Measurements from ENCODE around the gene ZDHHC1.

Gene ZDHHC1

GRCh38 chr16:67415872-67416793 is at the start of gene ZDHHC1:
TSS of gene ZDHHC1 (minus strand) at chr16:67416477. CDS start at chr16:67407775, 8,702 bp downstream.
- no peaks in the 10 kb centered on the region; the same call in 1 of the 2 replicates for H3K27me3 ChIP-seq (replicated peaks; ENCODE audit: control insufficient read depth, insufficient read depth, low read length)
- peak; percentile 73 for DNase-seq (ENCODE audit: extremely low read depth, insufficient read length)
- H3K4me3 ChIP-seq (replicated peaks; ENCODE audit: low read depth, low read length), result peak within 1 kb of the TSS; percentile 70
- H3K36me3 ChIP-seq (ENCODE audit: control insufficient read depth, insufficient read depth, low read length), result no peaks in the 10 kb centered on the region
- TF ChIP-seq, protein P1, sequence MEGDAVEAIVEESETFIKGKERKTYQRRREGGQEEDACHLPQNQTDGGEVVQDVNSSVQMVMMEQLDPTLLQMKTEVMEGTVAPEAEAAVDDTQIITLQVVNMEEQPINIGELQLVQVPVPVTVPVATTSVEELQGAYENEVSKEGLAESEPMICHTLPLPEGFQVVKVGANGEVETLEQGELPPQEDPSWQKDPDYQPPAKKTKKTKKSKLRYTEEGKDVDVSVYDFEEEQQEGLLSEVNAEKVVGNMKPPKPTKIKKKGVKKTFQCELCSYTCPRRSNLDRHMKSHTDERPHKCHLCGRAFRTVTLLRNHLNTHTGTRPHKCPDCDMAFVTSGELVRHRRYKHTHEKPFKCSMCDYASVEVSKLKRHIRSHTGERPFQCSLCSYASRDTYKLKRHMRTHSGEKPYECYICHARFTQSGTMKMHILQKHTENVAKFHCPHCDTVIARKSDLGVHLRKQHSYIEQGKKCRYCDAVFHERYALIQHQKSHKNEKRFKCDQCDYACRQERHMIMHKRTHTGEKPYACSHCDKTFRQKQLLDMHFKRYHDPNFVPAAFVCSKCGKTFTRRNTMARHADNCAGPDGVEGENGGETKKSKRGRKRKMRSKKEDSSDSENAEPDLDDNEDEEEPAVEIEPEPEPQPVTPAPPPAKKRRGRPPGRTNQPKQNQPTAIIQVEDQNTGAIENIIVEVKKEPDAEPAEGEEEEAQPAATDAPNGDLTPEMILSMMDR (IDR thresholded peaks at IDR 0.05; ENCODE audit: insufficient read depth, low read length, poor library complexity, severe bottlenecking), result peak; percentile 46

DNA sequence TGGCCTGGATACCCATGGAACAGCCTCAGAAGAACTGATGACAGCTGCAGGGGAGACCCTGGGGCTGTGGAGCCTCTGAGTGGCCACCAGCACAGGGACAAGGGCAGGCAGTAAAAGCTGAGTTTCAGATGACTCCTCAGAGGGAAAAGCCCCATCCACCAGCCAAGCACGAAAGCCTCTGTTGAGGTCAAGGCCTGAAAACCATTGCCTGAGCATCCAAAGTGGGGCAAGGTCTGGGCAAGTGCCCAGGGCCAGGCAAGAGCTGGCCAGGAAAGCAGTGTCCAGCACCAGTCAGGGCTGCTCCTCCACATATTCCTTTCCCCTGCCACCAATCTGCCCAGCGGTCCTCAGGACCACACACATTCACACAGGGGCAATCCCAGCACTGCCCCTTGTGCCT is 48.3 kb upstream of the ZDHHC1 start:
- Histone ChIP-seq H3K36me3 (ENCODE audit: control insufficient read depth, insufficient read depth, low read length) (peaks cover 4% of the 10 kb centered on the region), H3K4me3 (replicated peaks; ENCODE audit: low read depth, low read length) (no peak overlapping the region), H3K27me3 (replicated peaks; ENCODE audit: control insufficient read depth, insufficient read depth, low read length) (no peaks in the 10 kb centered on the region)
- no peak for DNase-seq (ENCODE audit: extremely low read depth, insufficient read length)
- TF ChIP-seq, protein P1 (IDR thresholded peaks at IDR 0.05; ENCODE audit: insufficient read depth, low read length, poor library complexity, severe bottlenecking), result no peak

DNA sequence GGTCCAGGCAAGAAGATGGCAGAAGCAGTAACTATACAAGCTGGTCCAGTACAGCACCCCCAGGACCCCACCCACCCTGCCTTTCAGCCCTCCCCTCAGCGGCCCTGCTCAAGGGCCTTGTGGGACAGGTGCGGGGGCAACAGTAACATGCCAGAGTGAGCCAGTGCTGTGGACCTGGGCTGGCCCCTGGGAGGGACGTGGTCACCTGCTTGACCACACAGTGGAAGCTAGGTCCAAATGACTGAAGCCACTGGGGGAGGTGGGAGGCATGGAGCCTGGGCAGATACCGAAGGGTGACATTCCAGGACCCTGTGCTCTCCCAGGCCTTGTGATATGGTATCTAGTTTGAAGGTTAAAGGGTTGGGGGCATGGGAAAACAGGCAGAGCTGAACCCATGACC is 47.4 kb upstream of the ZDHHC1 start:
- Histone ChIP-seq H3K4me3 (replicated peaks; ENCODE audit: low read depth, low read length) (no peak overlapping the region), H3K36me3 (ENCODE audit: control insufficient read depth, insufficient read depth, low read length) (peaks cover 6% of the 10 kb centered on the region), H3K27me3 (replicated peaks; ENCODE audit: control insufficient read depth, insufficient read depth, low read length) (no peaks in the 10 kb centered on the region)
- DNase-seq (ENCODE audit: extremely low read depth, insufficient read length), result no peak
- TF ChIP-seq, protein P1 (IDR thresholded peaks at IDR 0.05; ENCODE audit: insufficient read depth, low read length, poor library complexity, severe bottlenecking), result no peak

DNA sequence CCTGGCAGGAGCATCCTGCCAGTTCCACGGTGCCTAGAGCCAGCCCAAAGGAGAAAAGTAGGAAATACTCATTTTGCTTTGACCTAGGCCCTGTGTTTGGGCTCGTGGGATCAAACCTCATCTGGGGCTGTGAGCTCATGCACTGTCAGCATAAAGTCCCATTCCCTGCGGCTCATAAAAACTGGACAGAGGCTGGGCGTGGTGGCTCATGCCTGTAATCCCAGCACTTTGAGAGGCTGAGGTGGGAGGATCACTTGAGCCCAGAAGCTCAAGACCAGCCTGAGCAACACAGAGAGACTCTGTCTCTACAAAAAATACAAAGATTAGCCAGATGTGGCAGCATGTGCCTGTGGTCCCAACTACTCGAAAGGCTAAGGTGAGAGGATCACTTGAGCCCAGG is 46.8 kb upstream of the ZDHHC1 start:
- H3K4me3 ChIP-seq (replicated peaks; ENCODE audit: low read depth, low read length), result no peak overlapping the region
- DNase-seq (ENCODE audit: extremely low read depth, insufficient read length), result no peak
- no peaks in the 10 kb centered on the region for H3K27me3 ChIP-seq (replicated peaks; ENCODE audit: control insufficient read depth, insufficient read depth, low read length)
- H3K36me3 ChIP-seq (ENCODE audit: control insufficient read depth, insufficient read depth, low read length), result peaks cover 6% of the 10 kb centered on the region
- TF ChIP-seq, protein P1 (IDR thresholded peaks at IDR 0.05; ENCODE audit: insufficient read depth, low read length, poor library complexity, severe bottlenecking), result no peak

- TF ChIP-seq, protein P1 (IDR thresholded peaks at IDR 0.05; ENCODE audit: insufficient read depth, low read length, poor library complexity, severe bottlenecking), result no peak
Measured at GRCh38 chr16:67462279-67462655, 46.0 kb upstream of the ZDHHC1 start.

More at GRCh38 chr16:67462279-67462655, 46.0 kb upstream of the ZDHHC1 start:
- H3K4me3 ChIP-seq (replicated peaks; ENCODE audit: low read depth, low read length), result no peak overlapping the region
- H3K27me3 ChIP-seq (replicated peaks; ENCODE audit: control insufficient read depth, insufficient read depth, low read length), result no peaks in the 10 kb centered on the region
- peaks cover 6% of the 10 kb centered on the region for H3K36me3 ChIP-seq (ENCODE audit: control insufficient read depth, insufficient read depth, low read length)
- DNase-seq (ENCODE audit: extremely low read depth, insufficient read length), result no peak
